GM19240 (cell line): ENCODE data around the gene ARHGEF12.

ENCODE experiments used
- DNase-seq: peaks from one replicate; pipeline ENCODE4 v3.0.0; 2011; ENCODE audit warnings: low spot score; ENCODE audit not compliant: insufficient read length

ARHGEF12 gene

DNA sequence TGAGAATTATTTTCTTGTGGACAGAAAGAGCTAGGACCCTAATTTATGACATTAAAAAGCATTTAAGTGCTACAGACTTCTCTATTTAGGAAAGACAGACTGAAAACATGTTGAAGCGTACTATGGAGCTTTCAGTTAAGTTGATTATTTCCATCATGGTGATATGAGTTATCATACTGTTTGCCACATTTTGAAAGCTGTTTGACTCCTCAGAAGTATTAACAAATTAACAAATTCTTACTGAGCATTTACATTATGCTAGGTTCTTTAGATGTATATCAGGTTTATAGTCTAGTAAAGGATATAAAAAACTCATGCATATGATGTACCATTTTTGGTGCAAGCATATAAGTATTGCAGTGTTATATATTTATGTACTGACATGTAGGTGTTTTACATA lies 50.1 kb downstream of the ARHGEF12 start:
- no peak for DNase-seq

DNA sequence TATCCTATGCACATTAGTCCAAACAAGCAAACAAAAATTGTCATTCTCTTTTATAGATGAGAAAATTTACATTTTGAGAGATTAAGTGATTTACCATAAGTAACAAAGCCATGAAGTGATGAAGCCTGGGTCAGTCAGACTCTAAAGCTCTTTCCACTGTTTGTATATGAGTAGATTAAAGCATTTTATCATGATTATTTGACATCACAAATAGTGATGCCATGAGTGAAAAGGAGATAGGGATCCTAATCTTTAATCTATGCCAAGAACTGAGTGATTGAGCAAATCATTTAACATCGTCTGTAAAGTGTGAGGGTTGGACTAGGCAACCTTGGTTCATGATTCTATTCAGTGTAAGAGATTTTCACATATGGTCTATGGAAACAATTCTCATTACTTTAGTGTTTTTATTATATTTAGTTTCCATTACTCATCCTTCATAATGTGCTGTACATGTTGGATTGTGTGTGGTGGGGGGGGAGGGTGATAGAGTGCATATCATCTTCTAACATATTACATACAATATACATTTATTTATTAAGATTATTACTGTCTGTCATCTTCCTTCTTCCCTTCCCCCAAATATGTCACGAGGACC lies 50.7 kb downstream of the ARHGEF12 start:
- no peak for DNase-seq

DNA sequence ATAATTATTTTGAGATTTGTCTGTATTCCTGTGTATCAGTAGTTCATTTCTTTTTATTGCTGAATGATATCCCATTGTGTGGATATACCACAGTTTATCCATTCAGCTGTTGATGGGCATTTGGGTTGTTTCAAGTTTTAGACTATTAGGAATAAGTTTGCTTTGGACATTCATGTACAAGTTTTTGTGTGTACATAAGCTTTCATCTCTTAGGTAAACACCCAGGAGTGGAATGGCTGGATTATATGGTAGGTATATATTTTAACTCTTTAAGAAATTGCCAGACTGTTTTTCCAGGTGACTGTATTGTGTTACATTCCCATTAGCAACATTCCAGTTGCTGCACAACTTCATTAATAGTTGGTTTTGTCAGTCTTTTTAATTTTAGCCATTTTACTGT lies 52.0 kb downstream of the ARHGEF12 start:
- DNase-seq = no peak

DNA sequence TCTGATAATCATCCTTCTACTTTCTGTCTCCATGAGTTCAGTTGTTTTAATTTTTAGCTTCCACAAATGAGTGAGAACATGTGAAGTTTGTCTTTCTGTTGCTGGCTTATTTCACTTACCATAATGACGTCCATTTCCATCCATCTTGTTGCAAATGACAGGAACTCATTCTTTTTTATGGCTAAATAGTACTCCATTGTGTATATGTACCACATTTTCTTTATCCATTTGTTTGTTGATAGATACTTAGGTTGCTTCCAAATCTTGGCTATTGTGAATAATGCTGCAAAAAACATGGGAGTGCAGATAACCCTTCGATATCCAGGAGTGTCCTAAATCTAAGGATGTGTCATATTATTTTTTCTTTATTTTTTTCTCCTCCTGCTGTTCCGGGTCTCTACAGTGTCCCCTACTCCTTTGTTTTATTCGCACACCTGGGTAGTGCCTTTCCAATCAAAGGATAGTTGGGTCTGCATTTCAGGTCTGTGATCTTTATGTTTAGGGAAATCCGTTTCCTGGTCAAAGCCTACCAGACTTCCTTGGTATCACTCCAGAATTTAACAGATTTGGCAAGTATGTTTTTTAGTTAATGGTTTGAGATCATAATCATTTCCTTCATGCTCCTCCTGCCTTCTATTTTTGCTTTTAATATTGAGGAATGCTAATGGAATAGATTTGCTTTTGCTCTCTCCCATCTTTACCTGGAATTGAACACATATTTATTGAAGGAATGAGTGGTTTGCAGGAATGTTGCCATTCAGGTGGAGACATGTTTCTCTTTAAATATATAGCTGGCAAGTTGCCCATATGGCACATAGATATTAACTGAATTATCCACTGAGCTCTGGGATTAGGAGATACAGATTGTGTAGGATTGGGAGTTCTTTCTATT lies 53.7 kb downstream of the ARHGEF12 start:
- no peak for DNase-seq

GRCh38 chr11:120390585-120390922 lies 54.3 kb downstream of the ARHGEF12 start:
- DNase-seq = no peak

GRCh38 chr11:120391292-120391691 lies 55.1 kb downstream of the ARHGEF12 start:
- DNase-seq = no peak

GRCh38 chr11:120391854-120392253 lies 55.6 kb downstream of the ARHGEF12 start:
- DNase-seq = no peak

DNA sequence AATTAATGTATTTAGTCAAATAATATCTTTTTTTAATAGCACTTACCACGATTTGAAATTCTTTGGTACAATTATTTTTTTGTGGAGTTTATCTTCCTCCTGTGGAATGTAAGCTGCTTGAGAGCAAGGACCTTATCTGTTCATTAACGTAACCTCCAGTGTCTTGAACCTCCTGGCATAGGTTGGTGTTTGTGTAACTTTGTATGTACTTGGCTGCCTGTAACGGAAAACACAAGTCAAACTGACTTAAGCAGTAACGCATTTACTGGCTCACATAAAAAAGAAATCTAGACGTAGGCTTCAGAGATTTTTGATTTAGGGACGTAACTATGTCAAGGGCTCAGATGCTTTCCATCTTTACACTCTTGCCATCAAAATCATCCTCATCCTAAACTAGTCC lies 56.1 kb downstream of the ARHGEF12 start:
- no peak for DNase-seq

GRCh38 chr11:120392793-120393192 lies 56.6 kb downstream of the ARHGEF12 start:
- no peak for DNase-seq

DNA sequence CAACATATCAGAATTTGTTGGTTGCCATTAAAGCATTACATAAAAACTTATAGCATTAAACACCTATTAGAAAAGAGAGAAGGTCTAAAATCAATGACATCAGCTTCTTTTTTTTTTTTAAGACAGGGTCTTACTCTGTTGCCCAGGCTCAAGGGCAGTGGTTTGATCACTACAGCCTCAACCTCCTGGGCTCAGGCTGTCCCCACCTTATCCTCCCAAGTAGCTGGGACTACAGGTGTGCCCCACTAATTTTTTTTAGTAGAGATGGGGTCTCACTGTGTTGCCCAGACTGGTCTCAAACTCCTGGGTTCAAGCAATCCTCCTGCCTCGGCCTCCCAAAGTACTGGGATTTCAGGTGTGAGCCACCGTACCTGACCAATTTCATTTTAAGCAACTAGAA lies 57.9 kb downstream of the ARHGEF12 start:
- no peak for DNase-seq

DNA sequence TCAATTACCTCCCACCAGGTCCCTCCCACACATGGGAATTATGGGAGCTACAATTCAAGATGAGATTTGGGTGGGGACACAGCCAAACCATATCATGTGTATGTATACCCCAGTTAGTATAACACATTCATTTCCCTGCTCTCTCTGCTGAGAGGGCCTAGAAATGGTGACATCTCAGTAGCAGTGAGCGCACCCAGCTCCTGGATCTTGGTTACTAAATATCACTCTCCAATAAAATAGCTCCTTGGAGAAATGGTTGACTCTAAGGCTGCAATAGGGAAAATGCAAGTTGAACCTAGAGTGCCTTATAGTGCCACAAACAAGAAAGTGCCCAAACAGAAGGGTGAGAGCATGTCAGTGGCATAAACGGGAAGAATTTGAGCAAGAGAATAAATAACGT lies 59.6 kb downstream of the ARHGEF12 start:
- no peak for DNase-seq

DNA sequence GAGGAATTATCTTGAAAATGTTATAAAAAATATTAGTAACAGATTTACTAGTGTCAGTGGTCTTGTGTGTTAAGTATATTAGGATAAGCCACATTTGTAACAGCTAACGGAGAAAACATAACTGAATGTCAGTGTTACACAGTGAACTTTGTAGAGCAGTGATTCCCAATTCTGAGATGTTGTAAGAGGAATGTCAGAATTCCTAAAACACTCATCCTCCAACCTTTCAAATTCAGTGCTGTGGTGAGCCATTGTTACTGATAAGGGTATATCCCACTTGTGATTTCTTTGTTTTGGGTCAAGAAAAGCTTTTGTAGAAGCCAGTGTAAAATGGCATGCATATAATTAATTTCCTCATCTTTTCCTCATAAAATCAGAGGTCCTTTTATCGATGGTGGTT lies 61.9 kb downstream of the ARHGEF12 start:
- DNase-seq = no peak

GRCh38 chr11:120399307-120399706 lies 63.1 kb downstream of the ARHGEF12 start:
- DNase-seq = no peak

DNA sequence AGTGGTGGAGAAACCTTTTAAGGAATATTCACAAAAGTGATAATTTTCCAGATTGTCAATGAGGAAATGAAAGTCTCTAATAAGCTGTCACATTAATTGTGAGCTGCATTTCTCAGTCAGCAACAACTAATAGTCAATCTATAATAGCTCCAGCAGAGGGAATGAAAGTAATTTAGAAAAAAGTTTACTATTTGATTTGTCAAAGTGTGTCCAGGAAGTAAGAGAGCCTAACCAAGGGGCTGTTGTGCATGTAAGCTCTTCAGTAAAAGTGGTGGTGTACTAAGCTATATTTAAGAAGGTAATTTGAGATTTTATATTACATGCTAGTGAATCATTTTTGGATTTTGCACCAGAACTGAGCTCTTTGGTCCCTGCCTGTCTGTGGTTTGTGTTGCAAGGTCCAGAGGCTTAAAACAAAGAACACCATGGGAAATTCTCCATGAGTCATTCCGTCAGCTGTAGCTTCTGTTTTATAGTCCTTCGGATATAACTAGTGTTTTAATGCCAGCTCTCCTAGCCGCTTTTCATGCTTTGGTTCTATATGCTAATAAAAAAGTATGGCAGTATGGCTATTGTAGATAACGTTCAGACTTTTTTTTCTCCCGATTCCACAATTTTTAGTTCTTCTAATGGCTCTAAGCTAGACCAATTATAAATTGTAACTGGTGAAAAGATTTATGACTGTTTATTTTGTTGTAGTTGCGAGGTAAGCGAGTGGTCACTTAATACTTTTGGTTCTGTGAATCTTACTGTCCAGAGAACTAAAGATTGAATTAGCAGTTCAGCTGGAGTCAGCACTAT lies 64.6 kb downstream of the ARHGEF12 start:
- no peak for DNase-seq

DNA sequence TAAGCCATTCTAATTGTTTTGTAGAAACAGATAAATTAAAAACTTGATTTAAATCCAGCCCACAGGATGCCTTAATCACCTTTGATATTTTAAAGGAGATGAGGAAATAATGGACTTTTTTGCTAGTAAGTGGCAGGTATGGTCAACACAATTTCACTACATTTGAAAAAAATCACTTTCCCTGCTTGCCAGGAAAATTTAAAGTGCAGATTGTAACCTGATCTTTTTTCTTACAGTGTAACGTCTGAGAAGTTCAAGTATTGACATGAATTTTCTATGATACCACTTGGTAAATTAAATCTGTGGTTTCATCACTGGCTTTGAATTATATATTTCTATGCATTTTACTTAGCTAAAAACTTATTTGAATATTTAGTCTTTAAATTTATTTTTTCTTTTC lies 65.3 kb downstream of the ARHGEF12 start:
- no peak for DNase-seq

DNA sequence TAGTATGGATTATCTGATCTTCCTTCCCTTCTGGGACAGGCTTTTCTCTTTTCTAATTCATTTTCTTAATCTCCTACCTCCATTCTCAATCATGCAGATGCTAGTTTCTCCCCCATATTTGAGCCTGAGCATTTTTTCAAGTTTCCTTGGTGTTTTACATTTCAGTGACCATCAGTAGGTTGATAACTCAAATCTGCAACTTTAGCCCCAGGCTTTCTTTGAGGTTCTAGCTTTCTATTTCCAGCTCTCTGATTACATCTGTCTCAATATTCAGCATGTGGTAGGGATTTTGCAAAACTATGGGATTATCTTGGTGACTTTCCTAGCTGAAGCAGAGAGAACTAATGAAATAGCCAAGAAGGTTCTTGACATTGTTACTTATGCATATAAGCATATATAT lies 67.8 kb downstream of the ARHGEF12 start:
- no peak for DNase-seq

GRCh38 chr11:120404495-120404894 lies 68.3 kb downstream of the ARHGEF12 start:
- no peak for DNase-seq

GRCh38 chr11:120409655-120410054 lies 73.4 kb downstream of the ARHGEF12 start:
- no peak for DNase-seq

- DNase-seq = no peak
These were observed 74.6 kb downstream of the ARHGEF12 start for GRCh38 chr11:120410622-120411380.

GRCh38 chr11:120413480-120413879 lies 77.3 kb downstream of the ARHGEF12 start:
- no peak for DNase-seq

GRCh38 chr11:120420572-120420971 lies 84.4 kb downstream of the ARHGEF12 start:
- DNase-seq = no peak
